Measurements from ENCODE around the gene RBBP8.

DNA sequence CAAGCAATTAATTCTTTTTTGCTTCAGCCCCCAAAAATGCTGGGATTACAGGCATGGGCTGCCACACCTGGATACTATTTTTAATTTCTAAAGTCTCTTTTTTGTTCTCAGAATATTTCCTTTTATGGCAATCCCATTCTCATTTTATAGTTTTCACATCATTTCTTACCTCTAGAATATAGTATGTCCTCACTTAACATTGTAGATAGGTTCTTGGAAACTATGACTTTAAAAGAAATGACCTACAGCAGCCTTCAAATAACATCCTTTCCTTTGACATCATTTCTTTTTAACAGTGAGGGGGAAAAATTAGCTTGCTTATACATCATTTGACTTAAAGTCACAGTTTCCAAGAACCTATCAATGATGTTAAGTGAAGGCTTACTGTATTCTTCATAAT lies 31.6 kb downstream of the RBBP8 start:
- TF ChIP-seq EP300 (IDR thresholded peaks at IDR 0.05) (no peak), POLR2A (IDR thresholded peaks at IDR 0.05) (no peak), POLR2AphosphoS5 (IDR thresholded peaks at IDR 0.05) (no peak)
- TF ChIP-seq, protein P1, sequence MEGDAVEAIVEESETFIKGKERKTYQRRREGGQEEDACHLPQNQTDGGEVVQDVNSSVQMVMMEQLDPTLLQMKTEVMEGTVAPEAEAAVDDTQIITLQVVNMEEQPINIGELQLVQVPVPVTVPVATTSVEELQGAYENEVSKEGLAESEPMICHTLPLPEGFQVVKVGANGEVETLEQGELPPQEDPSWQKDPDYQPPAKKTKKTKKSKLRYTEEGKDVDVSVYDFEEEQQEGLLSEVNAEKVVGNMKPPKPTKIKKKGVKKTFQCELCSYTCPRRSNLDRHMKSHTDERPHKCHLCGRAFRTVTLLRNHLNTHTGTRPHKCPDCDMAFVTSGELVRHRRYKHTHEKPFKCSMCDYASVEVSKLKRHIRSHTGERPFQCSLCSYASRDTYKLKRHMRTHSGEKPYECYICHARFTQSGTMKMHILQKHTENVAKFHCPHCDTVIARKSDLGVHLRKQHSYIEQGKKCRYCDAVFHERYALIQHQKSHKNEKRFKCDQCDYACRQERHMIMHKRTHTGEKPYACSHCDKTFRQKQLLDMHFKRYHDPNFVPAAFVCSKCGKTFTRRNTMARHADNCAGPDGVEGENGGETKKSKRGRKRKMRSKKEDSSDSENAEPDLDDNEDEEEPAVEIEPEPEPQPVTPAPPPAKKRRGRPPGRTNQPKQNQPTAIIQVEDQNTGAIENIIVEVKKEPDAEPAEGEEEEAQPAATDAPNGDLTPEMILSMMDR (IDR thresholded peaks at IDR 0.05), result no peak

All from gastroesophageal sphincter (tissue), 3 donors.